GF-D8 (cell line): Measurements from ENCODE around the gene ANTKMT.

ENCODE experiments used
- DNase-seq: peaks from one replicate; lab custom pipeline; 2025; lab: John Stamatoyannopoulos, UW

Gene ANTKMT

DNA sequence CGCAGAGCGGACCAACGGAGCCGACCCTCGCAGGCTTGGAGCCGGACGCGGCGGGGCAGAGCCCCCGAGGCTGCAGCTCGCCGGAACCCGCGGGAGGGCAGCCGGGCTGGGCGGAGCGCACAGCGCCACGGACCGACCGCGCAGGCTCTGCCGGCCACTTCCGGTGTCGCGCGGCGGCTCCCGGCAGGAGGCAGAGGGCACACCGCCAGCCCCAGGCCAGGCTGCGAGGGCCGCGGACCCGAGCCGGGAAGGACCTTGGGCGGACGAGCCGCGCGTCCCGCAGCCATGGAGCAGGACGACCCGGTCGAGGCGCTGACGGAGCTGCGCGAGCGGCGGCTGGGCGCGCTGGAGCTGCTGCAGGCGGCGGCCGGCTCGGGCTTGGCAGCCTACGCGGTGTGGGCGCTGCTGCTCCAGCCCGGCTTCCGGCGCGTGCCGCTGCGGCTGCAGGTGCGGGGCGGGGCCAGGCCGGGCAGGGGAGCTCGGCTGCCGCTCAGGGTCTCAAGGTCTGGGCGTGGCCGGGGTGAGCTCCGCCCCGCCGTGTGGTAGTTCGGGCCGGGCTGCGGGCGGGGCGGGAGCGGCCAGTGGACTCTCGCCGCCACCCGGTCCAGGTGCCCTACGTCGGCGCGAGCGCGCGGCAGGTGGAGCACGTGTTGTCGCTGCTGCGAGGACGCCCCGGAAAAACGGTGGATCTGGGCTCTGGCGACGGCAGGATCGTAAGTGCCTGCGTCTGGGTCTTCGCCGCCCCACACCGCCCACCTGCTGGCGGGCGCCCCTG lies at the start of gene ANTKMT:
Gene ANTKMT (plus strand): TSS at position 157 of the 775 bp plus-strand sequence. CDS start 129 bp downstream, at position 286.
- peak; percentile 83 for DNase-seq

- no peak for DNase-seq
Measured at GRCh38 chr16:671353-672131, 49.4 kb upstream of the ANTKMT start.

- no peak for DNase-seq
Measured at GRCh38 chr16:672371-672770, 48.6 kb upstream of the ANTKMT start.

DNA sequence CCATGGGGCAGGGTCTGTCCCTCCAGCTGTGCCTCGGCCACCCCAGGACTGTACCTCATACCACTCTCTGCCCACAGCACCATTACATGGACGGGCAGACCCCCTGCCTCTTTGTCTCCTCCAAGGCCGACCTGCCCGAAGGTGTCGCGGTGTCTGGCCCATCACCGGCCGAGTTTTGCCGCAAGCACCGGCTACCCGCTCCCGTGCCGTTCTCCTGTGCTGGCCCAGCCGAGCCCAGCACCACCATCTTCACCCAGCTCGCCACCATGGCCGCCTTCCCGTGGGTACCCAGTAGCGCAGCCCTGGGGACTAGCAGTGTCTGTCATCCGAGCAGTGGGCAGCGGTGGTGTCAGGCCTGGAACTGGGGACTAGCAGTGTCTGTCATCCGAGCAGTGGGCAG lies 48.1 kb upstream of the ANTKMT start:
- no peak for DNase-seq

DNA sequence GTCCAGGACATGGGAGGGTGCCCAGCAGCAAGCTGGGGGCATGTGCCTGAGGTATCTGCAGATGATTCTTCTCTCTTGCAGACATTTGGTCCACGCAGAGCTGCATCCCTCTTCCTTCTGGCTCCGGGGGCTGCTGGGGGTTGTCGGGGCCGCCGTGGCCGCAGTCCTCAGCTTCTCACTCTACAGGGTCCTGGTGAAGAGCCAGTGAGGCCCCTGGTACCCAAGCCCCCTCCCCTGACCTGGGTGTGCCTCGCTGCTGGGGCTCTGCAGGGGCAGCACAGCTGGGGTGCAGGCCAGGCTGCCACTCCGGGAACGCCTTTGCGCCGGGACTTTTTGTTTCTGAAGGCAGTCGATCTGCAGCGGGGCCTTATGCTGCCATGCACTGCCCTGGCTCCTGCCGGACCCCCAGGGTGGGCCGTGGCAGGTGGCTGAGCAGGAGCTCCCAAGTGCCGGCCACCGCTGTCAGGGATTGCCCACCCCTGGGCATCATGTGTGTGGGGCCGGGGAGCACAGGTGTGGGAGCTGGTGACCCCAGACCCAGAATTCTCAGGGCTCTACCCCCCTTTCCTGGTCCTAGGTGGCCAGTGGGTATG lies 47.5 kb upstream of the ANTKMT start:
- no peak for DNase-seq

DNA sequence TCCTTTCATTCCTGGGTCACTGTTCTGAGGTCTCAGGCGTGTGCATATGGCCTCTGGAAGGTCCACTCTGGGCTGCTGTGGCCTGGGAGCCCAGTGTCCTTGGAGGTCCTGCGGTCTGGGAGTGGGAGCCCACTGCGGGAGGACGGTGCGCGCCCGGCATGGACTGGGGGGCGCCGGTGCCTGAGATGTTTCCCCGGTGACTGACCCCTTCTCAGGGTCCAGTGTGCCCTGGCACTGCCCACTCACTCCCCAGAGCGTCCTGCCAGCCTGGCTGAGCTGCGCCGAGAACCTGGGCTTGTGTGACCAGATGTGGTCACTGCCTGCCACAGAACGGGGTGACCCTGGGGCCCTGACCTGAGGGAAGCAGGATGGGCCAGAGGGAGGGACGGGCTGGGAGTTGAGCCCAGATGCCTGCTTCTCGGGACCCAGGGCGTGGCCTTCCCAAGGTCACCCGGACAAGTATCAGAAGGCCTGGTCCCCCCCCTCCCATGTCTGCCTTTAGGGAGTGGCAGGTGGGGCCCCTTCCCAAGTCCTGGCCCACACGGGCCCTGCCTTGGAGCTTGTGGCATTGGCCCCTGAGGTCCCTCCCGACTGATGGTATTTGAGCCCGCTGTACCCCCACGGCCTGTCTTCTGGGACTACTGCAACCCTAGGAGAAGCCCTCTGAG lies 46.6 kb upstream of the ANTKMT start:
- DNase-seq: no peak

DNA sequence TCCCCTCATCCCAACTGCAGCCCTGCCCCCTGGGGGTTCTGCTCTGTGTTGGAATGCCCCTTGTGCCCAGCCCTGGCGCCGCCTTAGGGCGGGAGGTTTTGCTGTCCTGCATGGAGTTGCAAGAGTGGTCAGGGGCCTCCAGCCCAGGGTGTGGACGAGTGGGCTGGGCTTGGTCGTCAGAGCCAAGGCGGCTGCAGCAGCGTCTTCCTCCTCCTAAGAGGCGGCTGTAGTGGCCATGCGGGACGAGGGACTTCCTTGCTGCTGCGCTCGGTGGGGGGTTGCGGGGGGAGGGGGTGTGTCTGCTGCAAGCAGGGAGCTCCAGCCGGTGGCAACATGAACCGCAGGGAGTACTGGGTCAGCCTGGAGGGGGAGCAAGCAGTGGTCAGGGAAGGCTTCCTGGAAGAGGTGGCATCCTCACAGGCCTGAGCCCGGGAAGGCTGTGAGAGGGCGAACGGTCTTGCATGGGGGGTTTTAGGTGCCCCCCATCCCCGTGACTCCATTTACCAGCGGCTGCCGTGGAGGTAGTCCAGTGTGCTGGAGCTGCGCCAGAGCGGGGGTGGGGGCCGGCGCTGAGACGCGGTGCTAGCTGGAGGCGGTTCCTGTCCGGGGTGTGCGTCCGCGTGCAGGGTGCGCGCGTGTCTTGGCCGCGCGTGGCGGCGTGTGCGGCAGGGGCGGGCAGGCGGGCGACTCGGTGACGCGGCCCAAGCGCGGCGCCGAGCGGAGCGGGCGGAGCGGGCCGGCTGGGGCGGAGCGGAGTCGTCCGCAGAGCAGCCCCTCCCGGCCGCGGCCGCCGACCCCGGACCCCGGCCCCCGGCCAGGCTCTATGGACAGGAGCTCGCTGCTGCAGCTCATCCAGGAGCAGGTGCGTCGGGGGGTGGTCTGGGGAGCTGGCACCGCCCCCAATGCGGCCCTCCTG lies 45.7 kb upstream of the ANTKMT start, which contains the start of gene RHBDL1:
Gene RHBDL1 (plus strand): TSS at position 704 of the 916 bp plus-strand sequence. CDS start 120 bp downstream, at position 824.
- no peak for DNase-seq

DNA sequence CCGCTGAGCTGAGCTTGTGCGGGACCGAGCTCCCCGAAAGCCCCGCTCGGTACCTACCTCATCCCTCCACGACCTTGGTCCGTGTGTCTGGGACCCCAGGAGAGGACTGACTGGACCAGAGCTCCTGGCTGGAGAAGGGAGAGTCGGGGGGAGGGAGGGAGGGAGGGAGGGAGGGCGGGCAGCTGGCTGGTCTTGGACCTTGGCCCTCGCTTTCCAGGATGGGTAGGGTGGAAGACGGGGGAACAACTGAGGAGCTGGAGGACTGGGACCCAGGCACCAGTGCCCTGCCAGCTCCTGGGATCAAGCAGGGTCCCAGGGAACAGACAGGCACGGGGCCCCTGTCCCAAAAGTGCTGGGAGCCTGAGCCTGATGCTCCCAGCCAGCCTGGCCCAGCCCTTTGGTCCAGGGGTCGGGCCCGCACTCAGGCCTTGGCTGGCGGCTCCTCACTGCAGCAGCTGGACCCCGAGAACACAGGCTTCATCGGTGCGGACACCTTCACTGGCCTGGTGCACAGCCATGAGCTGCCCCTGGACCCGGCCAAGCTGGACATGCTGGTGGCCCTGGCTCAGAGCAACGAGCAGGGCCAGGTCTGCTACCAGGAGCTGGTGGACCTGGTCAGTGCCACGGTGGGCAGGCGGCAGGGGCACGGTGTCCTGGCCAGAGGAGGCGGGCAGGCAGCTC lies 44.9 kb upstream of the ANTKMT start:
- no peak for DNase-seq

DNA sequence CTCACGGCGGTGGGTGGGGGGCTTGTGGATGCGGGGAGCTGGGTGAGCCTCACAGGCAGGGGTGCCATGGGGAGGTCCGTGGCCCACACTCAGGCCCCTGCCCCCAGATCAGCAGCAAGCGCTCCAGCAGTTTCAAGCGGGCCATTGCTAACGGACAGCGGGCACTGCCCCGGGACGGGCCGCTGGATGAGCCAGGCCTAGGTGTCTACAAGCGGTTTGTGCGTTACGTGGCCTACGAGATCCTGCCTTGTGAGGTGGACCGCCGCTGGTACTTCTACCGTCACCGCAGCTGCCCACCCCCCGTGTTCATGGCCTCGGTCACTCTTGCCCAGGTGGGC lies 44.4 kb upstream of the ANTKMT start:
- DNase-seq: no peak

GRCh38 chr16:676913-677312 lies 44.0 kb upstream of the ANTKMT start:
- no peak for DNase-seq

- DNase-seq: no peak
Measured at GRCh38 chr16:677316-678190, 43.4 kb upstream of the ANTKMT start.

GRCh38 chr16:678209-678857 lies 42.6 kb upstream of the ANTKMT start:
- no peak for DNase-seq

DNA sequence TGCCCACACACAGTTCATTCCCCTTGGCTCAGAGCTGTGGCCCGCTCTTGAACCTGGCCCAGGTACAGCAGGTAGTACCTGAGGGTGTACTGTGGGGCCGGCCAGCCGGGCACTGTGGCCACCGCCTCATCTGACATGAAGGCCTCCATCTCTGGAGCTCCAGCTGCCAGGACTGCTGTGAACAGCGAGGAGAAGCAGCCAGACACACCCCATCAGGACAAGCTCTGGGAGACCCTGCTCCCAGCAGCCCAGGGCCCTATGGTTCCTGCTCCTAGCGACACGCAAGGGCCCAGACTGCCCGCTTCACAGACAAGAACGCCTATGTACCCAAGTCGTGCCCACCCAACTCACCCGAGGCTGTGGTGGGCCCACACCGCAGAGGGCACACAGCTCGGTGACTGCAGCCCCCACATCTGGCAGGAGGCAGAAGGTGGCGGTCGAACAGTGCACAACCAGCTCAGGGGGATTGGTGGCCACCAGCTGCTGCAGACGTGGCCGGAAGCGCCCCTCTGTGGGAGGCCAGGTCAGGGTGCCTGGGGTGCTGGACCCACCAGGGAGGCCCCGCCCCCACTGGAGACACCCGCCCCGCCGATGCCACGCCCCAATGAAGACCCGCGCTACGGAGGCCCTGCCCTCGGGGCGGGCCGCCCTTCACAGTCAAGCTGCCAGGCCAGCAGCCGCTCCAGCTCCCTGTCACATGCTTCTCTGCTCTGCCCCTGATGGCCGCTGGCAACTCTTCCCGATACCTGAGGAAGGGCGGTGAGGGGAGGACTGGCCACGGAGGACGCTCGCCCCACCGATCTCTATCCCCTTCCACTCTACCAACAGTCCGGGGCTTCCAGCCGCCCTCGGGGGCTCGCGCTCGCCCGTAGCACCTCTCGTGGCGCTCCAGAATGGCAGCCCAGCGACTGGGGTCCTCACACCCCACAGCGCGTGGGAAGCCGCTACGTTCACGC lies 41.8 kb upstream of the ANTKMT start:
- no peak for DNase-seq

- peak; percentile 51 for DNase-seq
Measured at GRCh38 chr16:679814-680624, 40.9 kb upstream of the ANTKMT start, which contains the start of gene STUB1. Gene STUB1 (plus strand): TSS chr16:680410. CDS start chr16:680526, 116 bp downstream.

DNA sequence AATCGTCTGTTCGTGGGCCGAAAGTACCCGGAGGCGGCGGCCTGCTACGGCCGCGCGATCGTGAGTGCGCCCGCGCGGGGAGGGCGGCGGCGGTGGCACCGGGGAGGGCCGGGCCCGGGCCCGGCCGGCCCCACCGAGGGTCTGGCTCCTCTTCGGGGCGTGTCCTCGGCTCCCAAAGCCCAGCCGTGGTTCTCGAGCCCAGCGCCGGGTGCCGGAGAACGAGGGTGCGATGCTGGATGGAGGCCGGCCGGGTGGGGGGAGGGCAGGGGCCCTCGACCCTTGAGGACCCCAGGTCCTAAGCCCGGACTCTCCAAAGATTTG lies 40.4 kb upstream of the ANTKMT start:
- DNase-seq: no peak

DNA sequence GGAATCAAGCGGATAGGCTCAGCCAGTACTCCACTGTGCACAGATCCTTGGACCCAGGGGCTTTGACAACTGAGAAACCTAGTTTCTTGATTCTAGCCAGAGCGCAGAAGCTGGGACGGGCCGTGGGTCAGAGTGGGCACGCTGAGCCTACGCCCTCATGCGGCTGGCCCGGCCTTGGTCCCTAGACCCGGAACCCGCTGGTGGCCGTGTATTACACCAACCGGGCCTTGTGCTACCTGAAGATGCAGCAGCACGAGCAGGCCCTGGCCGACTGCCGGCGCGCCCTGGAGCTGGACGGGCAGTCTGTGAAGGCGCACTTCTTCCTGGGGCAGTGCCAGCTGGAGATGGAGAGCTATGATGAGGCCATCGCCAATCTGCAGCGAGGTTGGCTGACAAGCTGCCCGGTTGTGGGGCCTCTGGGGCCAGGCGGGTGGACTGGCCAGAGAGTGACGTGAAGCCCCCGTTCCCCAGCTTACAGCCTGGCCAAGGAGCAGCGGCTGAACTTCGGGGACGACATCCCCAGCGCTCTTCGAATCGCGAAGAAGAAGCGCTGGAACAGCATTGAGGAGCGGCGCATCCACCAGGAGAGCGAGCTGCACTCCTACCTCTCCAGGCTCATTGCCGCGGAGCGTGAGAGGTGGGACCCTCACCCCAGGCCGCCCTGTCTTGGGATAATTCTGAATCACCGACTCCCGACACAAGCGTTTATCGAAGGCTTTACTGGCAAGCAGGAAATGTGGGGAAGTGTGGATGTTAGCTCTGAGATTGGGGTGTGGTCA lies 39.8 kb upstream of the ANTKMT start:
- peak; percentile 22 for DNase-seq
